Natural killer cell (primary cell): ENCODE data around the gene KRTAP4-12. TPM values are rescaled to one million over a fixed set of nuclear protein-coding genes. Genes with fewer than 3 reads are reported as not detected.
"Not testable (repeated sequence)": the region's sequence is repeated elsewhere in the genome, so short reads cannot be mapped to it uniquely, and the experiment has no call there.

Experiments used
- ATAC-seq, 3 donors: fragments of 150-1000 bp in 2 of 3; fragments of 200-7000 bp in 1 of 3; cut with Tn5 transposase; 1 replicate in 1 of 3; 2 replicates in 2 of 3; pipeline ENCODE4 v1.10.0; 2021; ENCODE audit warnings: mild to moderate bottlenecking in 2 of 3, moderate library complexity in 2 of 3
- DNase-seq, 2 donors: peaks; one replicate each; pipeline versions ENCODE4 v3.0.0 to v3.0.0-alpha.2; 2013 to 2021; ENCODE audit warnings: mixed read lengths in 1 of 2
- H3K27ac ChIP-seq: one replicate; pipeline ENCODE4 v1.5.1; 2013; ENCODE audit warnings: mild to moderate bottlenecking, low read length
- H3K27me3 ChIP-seq: one replicate; pipeline ENCODE4 v1.6.1; 2013; ENCODE audit warnings: low read length; ENCODE audit not compliant: control insufficient read depth, insufficient read depth
- H3K36me3 ChIP-seq: one replicate; pipeline ENCODE4 v1.6.1; 2013; ENCODE audit warnings: low read length; ENCODE audit not compliant: control insufficient read depth, insufficient read depth
- H3K4me1 ChIP-seq: one replicate; pipeline ENCODE4 v1.6.1; 2013; ENCODE audit warnings: low read length; ENCODE audit not compliant: control insufficient read depth, insufficient read depth
- H3K4me3 ChIP-seq: one replicate; pipeline ENCODE4 v1.5.1; 2013; ENCODE audit warnings: low read length
- H3K9me3 ChIP-seq: one replicate; pipeline ENCODE4 v1.6.1; 2013; ENCODE audit warnings: low read length; ENCODE audit not compliant: control insufficient read depth, insufficient read depth
- H3K27ac Mint-ChIP-seq, 2 donors: one replicate each; pipeline ENCODE4 v1.8.0; 2022; ENCODE audit warnings: mild to moderate bottlenecking in 2 of 2, mixed read lengths in 2 of 2, moderate library complexity in 1 of 2
- H3K27me3 Mint-ChIP-seq, 2 donors: one replicate each; pipeline ENCODE4 v1.8.0; 2022; ENCODE audit warnings: low read depth in 2 of 2, mixed read lengths in 2 of 2
- H3K36me3 Mint-ChIP-seq: one replicate; pipeline ENCODE4 v1.8.0; 2022; ENCODE audit warnings: mixed read lengths
- H3K4me1 Mint-ChIP-seq, 2 donors: one replicate each; pipeline ENCODE4 v1.8.0; 2022; ENCODE audit warnings: mixed read lengths in 2 of 2
- H3K4me3 Mint-ChIP-seq: one replicate; pipeline ENCODE4 v1.8.0; 2022; ENCODE audit warnings: mild to moderate bottlenecking, moderate library complexity, mixed read lengths
- H3K9me3 Mint-ChIP-seq, 2 donors: one replicate each; pipeline ENCODE4 v1.8.0; 2022; ENCODE audit warnings: mixed read lengths in 2 of 2
- WGBS: methylation state at CpG from one replicate; pipeline ENCODE4 v1.1.7; 2013; ENCODE audit warnings: missing lambda C conversion rate; ENCODE audit not compliant: insufficient coverage; 5-methylcytosine and 5-hydroxymethylcytosine counted together
- intact Hi-C: fragments of 100-400 bp; cut with micrococcal nuclease; formaldehyde crosslinking; loops from one replicate; pipeline ENCODE4 v1.14.2; 2022
- total RNA-seq, 4 donors: library from RNA; stranded (reverse); fragments of 120-200 nt in 1 of 4; gene quantifications; one replicate each; pipeline versions ENCODE4 v1.2.3 to v1.2.4, GENCODE V29; 2013 to 2022
- TF ChIP-seq, protein P1 (sequence below): fragments of 200-600 bp; IDR thresholded peaks from one replicate; pipeline ENCODE4 v1.8.0; 2022; ENCODE audit warnings: antibody characterized with exemption

Gene KRTAP4-12
- total RNA-seq, 3 donors from 2014 or later (not counting 1 experiment from before 2014, with no cell fraction given): not detected

DNA sequence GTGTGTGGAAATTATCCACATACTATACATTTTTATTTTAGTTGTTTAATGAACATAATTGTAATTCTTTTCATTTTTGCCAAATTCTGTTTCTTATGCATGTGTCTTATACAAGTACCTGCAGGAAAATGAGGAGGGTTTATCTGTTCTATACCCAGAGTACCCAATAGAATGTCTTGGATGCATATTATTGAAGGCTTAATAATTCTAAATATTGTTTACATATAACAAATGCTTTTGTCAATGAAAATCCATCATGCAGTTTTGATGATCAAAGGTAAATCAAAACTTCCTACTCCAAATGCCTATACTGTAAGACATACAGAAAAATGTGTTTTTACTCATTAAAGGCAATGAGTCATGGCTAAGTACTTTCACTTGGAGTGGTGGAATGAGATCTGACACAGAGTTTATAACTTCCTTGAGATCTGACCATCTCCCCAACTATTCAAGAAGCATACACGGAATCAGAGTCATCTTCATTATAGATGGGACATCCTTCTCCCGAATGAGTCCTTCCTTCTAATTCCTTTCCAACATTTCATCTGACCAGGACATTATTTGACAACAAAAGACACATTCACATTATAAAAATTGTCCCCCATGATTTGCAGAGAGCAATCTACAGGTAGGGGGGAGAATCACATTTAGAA lies 19.5 kb downstream of the KRTAP4-12 start:
- H3K9me3 Mint-ChIP-seq, H3K4me1 Mint-ChIP-seq, ATAC-seq, H3K36me3 ChIP-seq, DNase-seq, H3K27me3 ChIP-seq, H3K9me3 ChIP-seq, H3K4me3 Mint-ChIP-seq, H3K27ac Mint-ChIP-seq, H3K4me1 ChIP-seq, intact Hi-C loops, H3K36me3 Mint-ChIP-seq, H3K27ac ChIP-seq, H3K4me3 ChIP-seq: not testable (repeated sequence)
- no CpG with 5 or more reads among the region's 2 CpGs for whole genome bisulfite sequencing
- peaks cover 7 to 46% of the 10 kb centered on the region in 2 donors for H3K27me3 Mint-ChIP-seq

GRCh38 chr17:41103896-41104295 lies 20.1 kb downstream of the KRTAP4-12 start:
- Histone ChIP-seq H3K36me3 (no peaks in the 10 kb centered on the region), H3K27ac (no peak overlapping the region), H3K4me3 (no peak overlapping the region), H3K4me1 (no peaks in the 10 kb centered on the region), H3K27me3 (no peaks in the 10 kb centered on the region), H3K9me3 (no peaks in the 10 kb centered on the region)
- ATAC-seq (no peak), DNase-seq (no peak)
- Mint-ChIP-seq H3K36me3 (no peaks in the 10 kb centered on the region), H3K27ac (no peak overlapping the region), H3K4me1 (no peaks in the 10 kb centered on the region), H3K9me3 (no peaks in the 10 kb centered on the region), H3K4me3 (no peak overlapping the region), H3K27me3 (peaks cover 7 to 47% of the 10 kb centered on the region in 2 donors)
- WGBS: no CpG with 5 or more reads among the region's 1 CpG
- TF ChIP-seq, protein P1, sequence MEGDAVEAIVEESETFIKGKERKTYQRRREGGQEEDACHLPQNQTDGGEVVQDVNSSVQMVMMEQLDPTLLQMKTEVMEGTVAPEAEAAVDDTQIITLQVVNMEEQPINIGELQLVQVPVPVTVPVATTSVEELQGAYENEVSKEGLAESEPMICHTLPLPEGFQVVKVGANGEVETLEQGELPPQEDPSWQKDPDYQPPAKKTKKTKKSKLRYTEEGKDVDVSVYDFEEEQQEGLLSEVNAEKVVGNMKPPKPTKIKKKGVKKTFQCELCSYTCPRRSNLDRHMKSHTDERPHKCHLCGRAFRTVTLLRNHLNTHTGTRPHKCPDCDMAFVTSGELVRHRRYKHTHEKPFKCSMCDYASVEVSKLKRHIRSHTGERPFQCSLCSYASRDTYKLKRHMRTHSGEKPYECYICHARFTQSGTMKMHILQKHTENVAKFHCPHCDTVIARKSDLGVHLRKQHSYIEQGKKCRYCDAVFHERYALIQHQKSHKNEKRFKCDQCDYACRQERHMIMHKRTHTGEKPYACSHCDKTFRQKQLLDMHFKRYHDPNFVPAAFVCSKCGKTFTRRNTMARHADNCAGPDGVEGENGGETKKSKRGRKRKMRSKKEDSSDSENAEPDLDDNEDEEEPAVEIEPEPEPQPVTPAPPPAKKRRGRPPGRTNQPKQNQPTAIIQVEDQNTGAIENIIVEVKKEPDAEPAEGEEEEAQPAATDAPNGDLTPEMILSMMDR: no peak
- intact Hi-C loops: no loop called here

DNA sequence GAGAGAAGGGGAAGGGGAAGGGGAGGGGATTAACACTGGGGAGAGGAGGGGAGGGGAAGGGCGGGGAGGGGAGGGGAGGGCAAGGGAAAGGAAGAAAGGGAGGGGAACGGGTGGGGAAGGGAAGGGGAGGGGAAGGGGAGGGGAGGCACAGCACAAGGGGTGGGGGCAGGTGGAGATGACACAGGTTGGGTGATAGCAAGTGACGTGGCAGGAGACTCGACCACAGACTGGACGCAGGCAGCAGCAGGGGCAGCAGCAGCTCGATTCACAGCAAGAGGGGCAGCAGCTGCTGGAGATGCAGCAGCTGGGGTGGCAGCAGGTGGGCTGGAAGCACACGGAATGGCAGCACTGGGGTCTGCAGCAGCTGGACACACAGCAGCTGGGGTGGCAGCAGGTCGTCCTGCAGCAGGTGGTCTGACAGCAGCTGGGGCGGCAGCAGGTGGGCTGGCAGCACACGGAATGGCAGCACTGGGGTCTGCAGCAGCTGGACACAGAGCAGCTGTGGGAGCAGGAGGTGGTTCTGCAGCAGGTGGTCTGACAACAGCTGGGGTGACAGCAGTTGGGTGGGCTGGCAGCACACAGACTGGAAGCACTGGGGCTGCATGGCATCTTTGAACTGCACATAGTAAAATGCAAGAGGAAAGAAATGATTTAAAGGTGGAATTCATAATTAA lies 22.3 kb downstream of the KRTAP4-12 start, which contains the start of gene KRTAP4-16:
Gene KRTAP4-16 (minus strand): TSS at position 624 of the 674 bp plus-strand sequence. CDS start 0 bp downstream, at position 624.
- Histone ChIP-seq H3K27ac (no peak within 1 kb of the TSS), H3K36me3 (no peaks in the 10 kb centered on the region), H3K4me1 (no peaks in the 10 kb centered on the region), H3K27me3 (no peaks in the 10 kb centered on the region), H3K4me3 (no peak within 1 kb of the TSS), H3K9me3 (no peaks in the 10 kb centered on the region)
- Mint-ChIP-seq H3K27ac (no peak within 1 kb of the TSS), H3K4me3 (no peak within 1 kb of the TSS), H3K36me3 (no peaks in the 10 kb centered on the region), H3K27me3 (peaks cover 19 to 51% of the 10 kb centered on the region in 2 donors), H3K9me3 (no peaks in the 10 kb centered on the region), H3K4me1 (no peaks in the 10 kb centered on the region)
- DNase-seq: no peak
- WGBS: 69% methylated on average over 10 of the region's 10 CpGs
- intact Hi-C loops: no loop called here
- ATAC-seq: no peak
- TF ChIP-seq, protein P1: no peak

- H3K4me3 Mint-ChIP-seq, H3K9me3 Mint-ChIP-seq, H3K4me1 Mint-ChIP-seq, H3K4me1 ChIP-seq, ATAC-seq, H3K27ac Mint-ChIP-seq, H3K36me3 Mint-ChIP-seq, H3K36me3 ChIP-seq, H3K27me3 ChIP-seq, H3K4me3 ChIP-seq, H3K9me3 ChIP-seq, H3K27ac ChIP-seq, intact Hi-C loops, DNase-seq: not testable (repeated sequence)
- H3K27me3 Mint-ChIP-seq: peaks cover 19 to 47% of the 10 kb centered on the region in 2 donors
- 10% methylated on average over 6 of the region's 7 CpGs for WGBS
These were observed 24.1 kb downstream of the KRTAP4-12 start for GRCh38 chr17:41099682-41100480.
